22Rv1 (cell line): Measurements from ENCODE around the gene SUPT3H.

Experiments used
- H3K27ac ChIP-seq: fragments of 450-650 bp; 2 replicates; pipeline ENCODE4 v1.5.1; 2017
- CTCF ChIP-seq: fragments of 450-650 bp; IDR thresholded peaks from 2 replicates; pipeline ENCODE4 v1.5.1; 2017; ENCODE audit warnings: mild to moderate bottlenecking
- ZFX ChIP-seq: fragments of 450-650 bp; IDR thresholded peaks from 2 replicates; pipeline ENCODE4 v1.6.1; 2017; ENCODE audit warnings: antibody characterized with exemption, borderline replicate concordance

Gene SUPT3H

DNA sequence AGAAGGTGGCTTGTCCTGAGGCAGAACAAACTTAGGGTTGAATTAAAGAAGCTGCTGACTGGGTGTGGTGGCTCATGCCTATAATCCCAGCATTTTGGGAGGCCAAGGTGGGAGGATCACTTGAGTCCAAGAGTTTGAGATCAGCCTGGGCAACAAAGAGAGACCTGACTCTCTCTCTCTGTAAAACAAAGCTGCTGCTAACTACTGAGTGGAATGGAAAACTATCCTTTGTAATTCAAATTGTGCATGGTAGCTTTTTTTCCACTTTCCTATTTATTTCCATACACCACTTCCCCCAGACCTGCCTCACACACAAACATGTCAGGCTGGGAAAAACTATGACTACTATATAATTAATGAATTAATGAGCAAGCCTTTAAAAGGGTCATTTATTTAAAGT lies 553.2 kb downstream of the SUPT3H start:
- no peak for TF ChIP-seq CTCF
- TF ChIP-seq ZFX = no peak
- H3K27ac ChIP-seq = no peak overlapping the region

DNA sequence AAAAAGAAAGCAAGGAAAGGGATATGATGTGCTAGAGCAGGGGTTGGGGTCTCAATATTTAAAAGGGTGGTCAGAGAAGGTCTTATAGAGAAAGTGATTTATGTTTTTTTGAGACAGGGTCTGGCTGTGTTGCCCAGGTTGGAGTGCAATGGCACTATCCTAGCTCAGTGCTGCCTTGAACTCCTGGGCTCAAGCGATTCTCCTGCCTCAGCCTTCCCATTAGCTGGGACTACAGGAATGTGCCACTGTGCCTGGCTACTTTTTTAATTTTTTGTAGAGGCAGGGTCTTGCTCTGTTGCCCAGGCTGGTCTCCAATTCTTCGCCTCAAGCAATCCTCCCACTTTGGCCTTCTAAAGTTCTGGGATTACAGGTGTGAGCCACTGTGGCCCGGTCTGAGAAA lies 557.0 kb downstream of the SUPT3H start:
- no peak overlapping the region for H3K27ac ChIP-seq
- TF ChIP-seq ZFX = no peak
- no peak for TF ChIP-seq CTCF

DNA sequence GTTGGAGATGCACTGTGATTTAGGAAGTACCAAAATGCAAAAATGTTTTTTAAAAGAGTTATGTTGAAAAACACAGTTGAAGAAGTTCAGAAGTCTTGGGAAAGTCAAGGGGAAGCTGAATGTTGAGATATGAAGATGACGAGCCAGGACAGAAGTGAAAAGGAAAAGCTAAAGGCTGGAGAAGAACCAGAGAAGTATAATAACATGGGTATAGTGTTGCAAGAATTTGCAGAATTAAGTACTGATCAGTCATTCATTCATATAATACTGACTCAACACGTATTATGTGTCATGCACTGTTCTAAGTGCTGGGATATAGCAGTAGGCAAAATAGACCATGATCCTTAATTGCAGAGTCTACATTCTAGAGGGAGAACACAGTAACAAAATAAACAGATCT lies 557.4 kb downstream of the SUPT3H start:
- TF ChIP-seq CTCF (no peak), ZFX (no peak)
- H3K27ac ChIP-seq = no peak overlapping the region

DNA sequence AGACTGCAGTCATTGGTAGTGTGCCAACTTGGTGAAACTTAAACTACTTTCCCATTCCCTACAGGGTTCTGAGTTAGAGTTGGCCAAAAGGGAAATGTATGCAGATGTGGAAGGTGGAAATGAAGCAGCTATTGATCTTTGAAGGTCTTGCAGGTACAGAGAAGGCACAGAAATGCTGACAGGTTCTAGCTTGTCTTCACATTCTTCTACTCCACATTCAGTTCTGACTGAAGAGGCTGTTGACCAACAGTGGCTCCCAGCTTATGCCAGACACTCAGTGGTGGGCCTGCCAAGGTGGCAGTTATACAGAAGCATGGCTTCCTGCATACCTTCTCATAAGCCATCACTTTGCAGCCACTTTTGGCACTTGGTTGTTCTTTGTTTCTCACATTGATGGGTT lies 566.3 kb downstream of the SUPT3H start:
- H3K27ac ChIP-seq = no peak overlapping the region
- TF ChIP-seq CTCF (no peak), ZFX (no peak)

DNA sequence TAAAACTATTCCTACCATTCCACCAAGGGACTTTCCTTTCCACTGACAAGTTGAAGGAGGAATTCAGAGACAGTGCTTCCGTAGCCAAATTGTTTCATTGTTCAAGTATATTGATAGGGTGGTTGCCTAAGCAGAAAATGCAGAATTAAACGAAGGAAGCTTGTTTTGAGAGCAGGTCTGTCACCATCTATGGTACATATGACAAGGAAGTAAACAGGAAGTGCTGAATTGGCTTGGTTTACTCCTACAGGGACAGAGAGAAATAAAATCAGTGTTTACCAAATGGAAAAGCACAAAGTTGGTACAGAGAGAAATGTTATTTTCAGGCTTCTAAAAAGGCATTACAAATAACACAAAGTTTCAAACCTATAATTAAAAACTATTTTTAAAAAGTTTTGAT lies 568.5 kb downstream of the SUPT3H start:
- no peak overlapping the region for H3K27ac ChIP-seq
- no peak for TF ChIP-seq CTCF
- TF ChIP-seq ZFX = no peak

DNA sequence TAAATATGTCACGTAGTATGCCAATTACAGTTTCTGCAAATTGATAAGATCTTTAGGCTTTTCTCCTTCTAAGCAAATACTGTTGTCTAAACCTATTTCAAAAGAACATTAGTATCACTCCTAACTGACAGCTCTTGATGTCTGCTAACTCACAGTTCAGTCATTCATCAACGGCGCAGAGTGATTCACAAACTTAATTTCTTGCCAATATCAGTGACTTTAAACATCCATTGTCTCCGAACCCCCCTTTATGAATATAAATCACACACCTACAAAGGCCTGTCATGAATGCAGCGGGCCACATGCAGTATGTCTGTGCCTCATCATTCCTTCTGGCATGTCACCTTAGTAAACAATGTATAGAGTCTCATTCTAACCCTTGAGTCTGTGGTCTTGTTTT lies 569.6 kb downstream of the SUPT3H start:
- no peak overlapping the region for H3K27ac ChIP-seq

GRCh38 chr6:44806656-44807055 lies 571.1 kb downstream of the SUPT3H start:
- TF ChIP-seq CTCF (no peak), ZFX (no peak)
- H3K27ac ChIP-seq = no peak overlapping the region

More for the DNA sequence above, 569.6 kb downstream of the SUPT3H start:
- no peak for TF ChIP-seq CTCF
- TF ChIP-seq ZFX = no peak
